WI38 (cell line): ENCODE data around the gene PIGR.
A peak's percentile ranks its signal among the peaks of the same experiment; 100 is the strongest.

Source experiments
- H3K4me3 ChIP-seq: 2 replicates; pipeline ENCODE4 v1.5.1; 2011; ENCODE audit warnings: low read depth, mild to moderate bottlenecking, control low read depth, low read length
- CTCF ChIP-seq: IDR thresholded peaks from 2 replicates; pipeline ENCODE4 v1.5.1; 2012; ENCODE audit warnings: low read depth, mild to moderate bottlenecking, control low read depth, low read length

The PIGR gene

GRCh38 chr1:206935491-206936067, 10.7 kb downstream of the PIGR start:
- TF ChIP-seq CTCF, result peak; percentile 52
- no peak overlapping the region for H3K4me3 ChIP-seq

- peak; percentile 56 for TF ChIP-seq CTCF
- H3K4me3 ChIP-seq, result no peak overlapping the region
Observed at GRCh38 chr1:206933333-206933945, 12.8 kb downstream of the PIGR start.

- TF ChIP-seq CTCF, result no peak
- no peak overlapping the region for H3K4me3 ChIP-seq
Observed at GRCh38 chr1:206932177-206932576, 14.1 kb downstream of the PIGR start.

- 0 out of 2 replicates have a peak, but pooled peaks have one; percentile 2 for TF ChIP-seq CTCF
- no peak overlapping the region for H3K4me3 ChIP-seq
Observed at GRCh38 chr1:206931709-206932108, 14.6 kb downstream of the PIGR start.

- no peak overlapping the region for H3K4me3 ChIP-seq
- TF ChIP-seq CTCF, result no peak
Observed at GRCh38 chr1:206930210-206930798, 16.0 kb downstream of the PIGR start.

GRCh38 chr1:206929524-206929923, 16.7 kb downstream of the PIGR start:
- H3K4me3 ChIP-seq, result no peak overlapping the region
- no peak for TF ChIP-seq CTCF

GRCh38 chr1:206926286-206926685, 20.0 kb downstream of the PIGR start:
- H3K4me3 ChIP-seq, result no peak overlapping the region
- no peak for TF ChIP-seq CTCF
